Measurements from ENCODE around the gene MUC12.
"Not testable (repeated sequence)": the region's sequence is repeated elsewhere in the genome, so short reads cannot be mapped to it uniquely, and the experiment has no call there.

MUC12 gene

GRCh38 chr7:100963386-100963785 lies 6.0 kb upstream of the MUC12 start:
- DNase-seq, result no peak

GRCh38 chr7:100963874-100964273 lies 5.5 kb upstream of the MUC12 start:
- DNase-seq, result no peak

- no peak for DNase-seq
Measured at GRCh38 chr7:100964630-100965029, 4.7 kb upstream of the MUC12 start.

GRCh38 chr7:100965045-100965722 lies 4.2 kb upstream of the MUC12 start:
- no peak for DNase-seq

GRCh38 chr7:100965723-100966541 lies 3.4 kb upstream of the MUC12 start:
- peak; percentile 79 for DNase-seq

GRCh38 chr7:100966542-100967291 lies 2.6 kb upstream of the MUC12 start:
- peak; percentile 29 for DNase-seq

GRCh38 chr7:100967292-100967863 lies 2.0 kb upstream of the MUC12 start:
- DNase-seq, result no peak

- no peak for DNase-seq
Measured at GRCh38 chr7:100968031-100968430, 1.3 kb upstream of the MUC12 start.

- DNase-seq, result no peak
Measured at GRCh38 chr7:100968650-100969049, 715 bp upstream of the MUC12 start.

- no peak for DNase-seq
Measured at GRCh38 chr7:100971111-100972001, 2.0 kb downstream of the MUC12 start.

- no peak for DNase-seq
Measured at GRCh38 chr7:100972002-100972347, 2.6 kb downstream of the MUC12 start.

- DNase-seq, result no peak
Measured at GRCh38 chr7:100974021-100974420, 4.7 kb downstream of the MUC12 start.

- DNase-seq, result no peak
Measured at GRCh38 chr7:100975371-100975821, 6.0 kb downstream of the MUC12 start.

GRCh38 chr7:100978300-100978699 lies 8.9 kb downstream of the MUC12 start:
- no peak for DNase-seq

- DNase-seq, result no peak
Measured at GRCh38 chr7:100983451-100984187, 14.3 kb downstream of the MUC12 start.

- not testable (repeated sequence) for DNase-seq
Measured at GRCh38 chr7:100984241-100984918, 15.0 kb downstream of the MUC12 start.

- DNase-seq, result not testable (repeated sequence)
Measured at GRCh38 chr7:100985033-100985797, 15.8 kb downstream of the MUC12 start.

GRCh38 chr7:100991631-100992030 lies 22.3 kb downstream of the MUC12 start:
- no peak for DNase-seq

- DNase-seq, result not testable (repeated sequence)
Measured at GRCh38 chr7:100992280-100992679, 22.9 kb downstream of the MUC12 start.

- DNase-seq, result not testable (repeated sequence)
Measured at GRCh38 chr7:100994671-100995070, 25.3 kb downstream of the MUC12 start.
